22Rv1 (cell line): ENCODE measurements around the gene COQ2.

Experiments
- CTCF ChIP-seq: fragments of 450-650 bp; IDR thresholded peaks from 2 replicates; pipeline ENCODE4 v1.5.1; 2017; ENCODE audit warnings: mild to moderate bottlenecking
- ZFX ChIP-seq: fragments of 450-650 bp; IDR thresholded peaks from 2 replicates; pipeline ENCODE4 v1.6.1; 2017; ENCODE audit warnings: antibody characterized with exemption, borderline replicate concordance

- TF ChIP-seq CTCF (no peak), ZFX (no peak)
Measured at GRCh38 chr4:83331956-83332355, 47.4 kb upstream of the COQ2 start.
